ENCODE results near the gene PTP4A1.

PTP4A1 gene

GRCh38 chr6:63565727-63566596 is 6.3 kb upstream of the PTP4A1 start:
- H3K4me3 ChIP-seq (ENCODE audit: low read length): no peak overlapping the region
- TF ChIP-seq EZH2phosphoT487 (IDR thresholded peaks at IDR 0.05; ENCODE audit: low read depth): no peak
- TF ChIP-seq, protein P1, sequence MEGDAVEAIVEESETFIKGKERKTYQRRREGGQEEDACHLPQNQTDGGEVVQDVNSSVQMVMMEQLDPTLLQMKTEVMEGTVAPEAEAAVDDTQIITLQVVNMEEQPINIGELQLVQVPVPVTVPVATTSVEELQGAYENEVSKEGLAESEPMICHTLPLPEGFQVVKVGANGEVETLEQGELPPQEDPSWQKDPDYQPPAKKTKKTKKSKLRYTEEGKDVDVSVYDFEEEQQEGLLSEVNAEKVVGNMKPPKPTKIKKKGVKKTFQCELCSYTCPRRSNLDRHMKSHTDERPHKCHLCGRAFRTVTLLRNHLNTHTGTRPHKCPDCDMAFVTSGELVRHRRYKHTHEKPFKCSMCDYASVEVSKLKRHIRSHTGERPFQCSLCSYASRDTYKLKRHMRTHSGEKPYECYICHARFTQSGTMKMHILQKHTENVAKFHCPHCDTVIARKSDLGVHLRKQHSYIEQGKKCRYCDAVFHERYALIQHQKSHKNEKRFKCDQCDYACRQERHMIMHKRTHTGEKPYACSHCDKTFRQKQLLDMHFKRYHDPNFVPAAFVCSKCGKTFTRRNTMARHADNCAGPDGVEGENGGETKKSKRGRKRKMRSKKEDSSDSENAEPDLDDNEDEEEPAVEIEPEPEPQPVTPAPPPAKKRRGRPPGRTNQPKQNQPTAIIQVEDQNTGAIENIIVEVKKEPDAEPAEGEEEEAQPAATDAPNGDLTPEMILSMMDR (IDR thresholded peaks at IDR 0.05; ENCODE audit: low read depth, low read length): no peak
- no peak overlapping the region for H3K4me2 ChIP-seq (ENCODE audit: low read length)
- H4K20me1 ChIP-seq (ENCODE audit: insufficient read depth, low read length): no peaks in the 10 kb centered on the region
- H3K79me2 ChIP-seq (ENCODE audit: low read length): no peaks in the 10 kb centered on the region
- no peaks in the 10 kb centered on the region for H3K9me3 ChIP-seq (ENCODE audit: insufficient read depth, low read length)
- no peaks in the 10 kb centered on the region for H3K4me1 ChIP-seq (ENCODE audit: low read length)
- H3K27ac ChIP-seq (ENCODE audit: low read length): no peak overlapping the region
- no peak overlapping the region for H3K9ac ChIP-seq (ENCODE audit: low read length)
- no peaks in the 10 kb centered on the region for H3K36me3 ChIP-seq (replicated peaks; ENCODE audit: low read depth, low read length)
- H3K27me3 ChIP-seq (ENCODE audit: low read depth, low read length): no peaks in the 10 kb centered on the region
- H2AFZ ChIP-seq (ENCODE audit: low read depth, low read length): no peak overlapping the region

GRCh38 chr6:63567966-63568365 is 4.3 kb upstream of the PTP4A1 start:
- H3K9me3 ChIP-seq (ENCODE audit: insufficient read depth, low read length): no peaks in the 10 kb centered on the region
- H3K27me3 ChIP-seq (ENCODE audit: low read depth, low read length): no peaks in the 10 kb centered on the region
- H3K4me2 ChIP-seq (ENCODE audit: low read length): no peak overlapping the region
- H3K79me2 ChIP-seq (ENCODE audit: low read length): peaks cover 6% of the 10 kb centered on the region
- H3K36me3 ChIP-seq (replicated peaks; ENCODE audit: low read depth, low read length): no peaks in the 10 kb centered on the region
- H3K4me3 ChIP-seq (ENCODE audit: low read length): no peak overlapping the region
- H3K9ac ChIP-seq (ENCODE audit: low read length): no peak overlapping the region
- H2AFZ ChIP-seq (ENCODE audit: low read depth, low read length): no peak overlapping the region
- H3K4me1 ChIP-seq (ENCODE audit: low read length): peaks cover 6% of the 10 kb centered on the region
- H3K27ac ChIP-seq (ENCODE audit: low read length): no peak overlapping the region
- TF ChIP-seq EZH2phosphoT487 (IDR thresholded peaks at IDR 0.05; ENCODE audit: low read depth): no peak
- TF ChIP-seq, protein P1 (IDR thresholded peaks at IDR 0.05; ENCODE audit: low read depth, low read length): no peak
- H4K20me1 ChIP-seq (ENCODE audit: insufficient read depth, low read length): no peaks in the 10 kb centered on the region

DNA sequence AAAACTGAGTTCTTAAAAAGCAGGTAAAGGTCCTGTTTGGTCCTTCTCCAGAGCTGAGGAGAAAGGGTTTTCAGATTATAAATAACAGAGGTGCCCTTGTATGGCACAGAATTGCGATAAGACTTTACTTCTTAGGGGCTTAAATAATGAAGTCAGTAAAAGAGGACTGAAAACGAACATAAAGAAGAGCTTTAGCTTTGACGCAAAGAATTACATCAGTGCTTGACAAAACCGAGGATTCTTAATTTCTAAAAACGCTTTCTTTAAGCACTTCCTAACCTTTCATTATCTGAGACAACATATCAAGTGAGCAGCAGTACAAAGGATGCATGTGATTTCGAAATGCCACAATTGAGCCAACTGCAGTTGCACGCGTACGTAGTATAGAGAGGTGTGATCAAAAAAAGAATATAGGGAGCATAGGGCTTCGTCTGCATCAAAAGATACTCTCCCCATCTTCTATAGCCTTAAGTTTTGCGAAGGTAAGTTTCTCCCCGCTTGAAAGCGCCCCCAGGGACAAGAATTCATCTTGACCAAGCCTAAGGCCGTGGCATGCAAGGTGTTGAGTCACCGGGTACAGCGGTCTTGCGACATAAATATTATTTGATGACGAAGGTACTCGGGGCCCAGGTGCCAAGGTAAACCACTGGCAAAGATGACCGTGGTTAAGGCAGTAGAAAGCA is 778 bp upstream of the PTP4A1 start:
- H3K27me3 ChIP-seq (ENCODE audit: low read depth, low read length): no peaks in the 10 kb centered on the region
- TF ChIP-seq EZH2phosphoT487 (IDR thresholded peaks at IDR 0.05; ENCODE audit: low read depth): no peak
- TF ChIP-seq, protein P1 (IDR thresholded peaks at IDR 0.05; ENCODE audit: low read depth, low read length): no peak
- H3K4me3 ChIP-seq (ENCODE audit: low read length): peak overlapping the region; percentile 81
- peaks cover 14% of the 10 kb centered on the region for H3K4me1 ChIP-seq (ENCODE audit: low read length)
- H3K79me2 ChIP-seq (ENCODE audit: low read length): peaks cover 41% of the 10 kb centered on the region
- peak overlapping the region; percentile 66 for H3K9ac ChIP-seq (ENCODE audit: low read length)
- H3K27ac ChIP-seq (ENCODE audit: low read length): peak overlapping the region; percentile 37
- peaks cover 26% of the 10 kb centered on the region for H4K20me1 ChIP-seq (ENCODE audit: insufficient read depth, low read length)
- peaks cover 10% of the 10 kb centered on the region for H3K36me3 ChIP-seq (replicated peaks; ENCODE audit: low read depth, low read length)
- no peaks in the 10 kb centered on the region for H3K9me3 ChIP-seq (ENCODE audit: insufficient read depth, low read length)
- peak overlapping the region; percentile 97 for H2AFZ ChIP-seq (ENCODE audit: low read depth, low read length)
- peak overlapping the region; percentile 68 for H3K4me2 ChIP-seq (ENCODE audit: low read length)

- H3K27me3 ChIP-seq (ENCODE audit: low read depth, low read length): no peaks in the 10 kb centered on the region
- no peak overlapping the region for H2AFZ ChIP-seq (ENCODE audit: low read depth, low read length)
- peak overlapping the region; percentile 88 for H3K4me2 ChIP-seq (ENCODE audit: low read length)
- peaks cover 35% of the 10 kb centered on the region for H4K20me1 ChIP-seq (ENCODE audit: insufficient read depth, low read length)
- no peaks in the 10 kb centered on the region for H3K9me3 ChIP-seq (ENCODE audit: insufficient read depth, low read length)
- peak overlapping the region; percentile 81 for H3K4me3 ChIP-seq (ENCODE audit: low read length)
- peak overlapping the region; percentile 91 for H3K9ac ChIP-seq (ENCODE audit: low read length)
- peaks cover 19% of the 10 kb centered on the region for H3K36me3 ChIP-seq (replicated peaks; ENCODE audit: low read depth, low read length)
- peaks cover 14% of the 10 kb centered on the region for H3K4me1 ChIP-seq (ENCODE audit: low read length)
- H3K27ac ChIP-seq (ENCODE audit: low read length): peak overlapping the region; percentile 79
- peaks cover 51% of the 10 kb centered on the region for H3K79me2 ChIP-seq (ENCODE audit: low read length)
- TF ChIP-seq, protein P1 (IDR thresholded peaks at IDR 0.05; ENCODE audit: low read depth, low read length): no peak
- TF ChIP-seq EZH2phosphoT487 (IDR thresholded peaks at IDR 0.05; ENCODE audit: low read depth): no peak
Measured at GRCh38 chr6:63572747-63573075, 431 bp downstream of the PTP4A1 start.
